NCI-H128 (cell line): ENCODE measurements around the gene PLAGL2.
A peak's percentile ranks its signal among the peaks of the same experiment; 100 is the strongest.
"Not testable (repeated sequence)": the region's sequence is repeated elsewhere in the genome, so short reads cannot be mapped to it uniquely, and the experiment has no call there.

Source experiments
- DNase-seq: peaks from one replicate; lab custom pipeline; 2025; ENCODE audit not compliant: unreplicated experiment; lab: John Stamatoyannopoulos, UW

The PLAGL2 gene

GRCh38 chr20:32186506-32186905 lies 21.0 kb downstream of the PLAGL2 start:
- DNase-seq: no peak

DNA sequence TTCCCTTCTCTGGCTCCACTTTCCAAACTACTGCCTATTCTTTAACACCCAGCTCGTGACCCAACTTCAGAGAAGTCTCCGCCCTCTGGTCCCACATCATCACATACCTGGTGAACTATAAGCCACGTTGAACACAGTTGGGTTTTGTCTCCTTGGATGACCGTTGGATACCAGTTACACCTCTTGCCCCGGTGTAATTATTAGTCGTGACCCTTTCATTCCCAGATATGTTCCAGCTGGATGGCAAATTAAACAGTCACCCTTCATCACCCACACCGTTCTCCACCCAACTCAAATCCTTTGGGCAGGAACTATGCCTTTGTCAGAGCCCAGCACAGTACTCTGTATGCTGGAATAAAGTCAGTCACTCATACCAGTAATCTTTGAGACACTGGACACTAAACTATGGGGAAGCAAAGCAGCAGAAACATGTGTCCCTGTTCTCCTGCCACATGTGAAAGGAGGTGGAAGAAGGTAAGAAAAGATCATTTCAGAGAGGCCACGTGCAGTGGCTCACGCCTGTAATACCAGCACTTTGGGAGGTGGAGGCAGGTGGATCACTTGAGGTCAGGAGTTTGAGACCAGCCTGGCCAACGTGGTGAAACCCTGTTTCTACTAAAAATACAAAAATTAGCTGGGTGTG lies 22.5 kb downstream of the PLAGL2 start:
- no peak for DNase-seq

DNA sequence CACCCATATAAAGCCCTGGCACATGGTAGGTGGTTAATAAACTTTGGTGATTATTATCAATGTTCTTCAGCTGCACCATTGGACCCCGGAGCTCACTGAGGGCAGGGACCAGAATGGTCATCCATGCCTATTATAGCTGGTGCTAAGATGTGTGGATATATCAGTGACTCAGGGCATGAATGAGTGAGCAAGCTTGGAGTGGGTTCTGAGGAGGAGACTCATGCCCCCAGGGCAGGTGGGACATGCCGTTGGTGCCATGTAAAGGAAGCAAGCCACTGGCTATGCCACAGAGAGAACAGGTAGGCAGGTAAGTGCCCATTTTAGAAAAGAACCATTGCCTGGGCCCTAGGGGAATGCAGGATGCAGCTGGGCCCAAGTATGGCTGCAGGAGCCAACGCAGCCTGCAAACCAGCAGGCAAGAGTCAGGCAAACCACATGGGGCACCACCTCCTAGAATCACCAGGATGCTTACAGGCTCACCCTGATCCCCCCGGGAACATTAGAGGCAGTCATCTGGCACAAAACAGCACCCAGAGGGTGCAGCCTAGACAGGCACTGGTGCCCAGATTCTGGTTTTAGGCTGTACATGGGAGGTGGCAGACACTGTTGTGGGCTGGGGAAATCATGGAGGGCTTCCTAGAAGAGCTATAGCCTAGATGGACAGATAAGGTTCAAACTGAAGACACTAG lies 23.5 kb downstream of the PLAGL2 start:
- DNase-seq: no peak

- no peak for DNase-seq
Observed at GRCh38 chr20:32181606-32182005, 25.9 kb downstream of the PLAGL2 start.

GRCh38 chr20:32179934-32180333 lies 27.6 kb downstream of the PLAGL2 start:
- DNase-seq: no peak

GRCh38 chr20:32179515-32179914 lies 28.0 kb downstream of the PLAGL2 start:
- DNase-seq: no peak

- DNase-seq: not testable (repeated sequence)
Observed at GRCh38 chr20:32177696-32178095, 29.8 kb downstream of the PLAGL2 start.

- peak; percentile 33 for DNase-seq
Observed at GRCh38 chr20:32168184-32168910, 39.2 kb downstream of the PLAGL2 start.

GRCh38 chr20:32167552-32167951 lies 40.0 kb downstream of the PLAGL2 start:
- DNase-seq: no peak

DNA sequence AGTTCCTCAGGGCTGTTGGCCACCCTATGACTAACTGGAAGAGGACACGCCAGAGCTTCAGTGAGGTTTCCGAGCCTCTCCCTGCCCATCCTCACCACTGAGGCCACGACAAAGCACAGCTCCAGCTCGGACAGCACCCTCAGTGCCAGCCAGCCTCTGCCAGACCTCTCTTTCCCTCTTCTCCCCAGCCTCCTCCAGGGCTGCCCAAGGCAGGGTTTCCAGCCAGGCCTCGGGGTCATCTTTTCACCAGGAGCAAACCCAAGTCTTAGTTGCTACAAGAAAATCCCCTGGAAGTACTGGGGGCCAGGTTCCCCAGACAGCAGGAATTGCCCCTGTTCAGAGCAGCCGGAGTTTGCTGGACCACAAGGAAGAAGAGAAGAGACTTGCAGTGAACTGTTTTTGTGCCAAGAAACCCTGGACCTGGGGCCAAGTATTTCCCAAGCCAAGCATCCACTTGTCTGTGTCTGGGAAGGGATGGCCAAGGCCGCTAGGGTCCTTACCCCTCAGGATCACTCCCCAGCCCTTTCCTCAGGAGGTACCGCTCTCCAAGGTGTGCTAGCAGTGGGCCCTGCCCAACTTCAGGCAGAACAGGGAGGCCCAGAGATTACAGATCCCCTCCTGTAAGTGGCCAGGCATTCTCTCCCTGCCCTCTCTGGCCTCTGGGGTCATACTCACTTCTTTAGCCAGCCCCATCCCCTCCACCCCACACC lies 41.6 kb downstream of the PLAGL2 start:
- DNase-seq: no peak

- DNase-seq: no peak
Observed at GRCh38 chr20:32164984-32165735, 42.4 kb downstream of the PLAGL2 start.

- no peak for DNase-seq
Observed at GRCh38 chr20:32163951-32164350, 43.6 kb downstream of the PLAGL2 start.

- no peak for DNase-seq
Observed at GRCh38 chr20:32162351-32162750, 45.2 kb downstream of the PLAGL2 start.

- DNase-seq: no peak
Observed at GRCh38 chr20:32160341-32160740, 47.2 kb downstream of the PLAGL2 start.

DNA sequence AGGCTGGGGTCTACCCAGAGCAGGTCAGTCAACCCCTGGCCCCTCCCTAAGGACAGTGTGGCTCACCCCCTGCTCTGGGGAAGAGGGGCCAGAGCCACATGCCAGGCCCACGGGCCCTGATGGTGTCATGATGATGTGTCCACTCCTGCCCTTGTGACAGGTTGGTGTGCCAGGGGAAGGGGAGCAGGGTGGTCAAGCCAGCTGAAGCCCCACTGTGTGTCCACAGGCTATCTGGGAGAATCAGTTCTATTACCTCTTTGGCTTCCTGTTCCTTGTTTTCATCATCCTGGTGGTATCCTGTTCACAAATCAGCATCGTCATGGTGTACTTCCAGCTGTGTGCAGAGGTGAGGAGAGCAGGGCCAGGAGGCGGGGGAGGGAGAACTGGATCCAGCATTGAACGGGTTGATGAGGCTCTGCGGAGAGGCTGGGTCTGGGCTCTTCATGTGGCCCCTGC lies 47.7 kb downstream of the PLAGL2 start:
- DNase-seq: no peak

GRCh38 chr20:32158943-32159660 lies 48.4 kb downstream of the PLAGL2 start:
- no peak for DNase-seq

GRCh38 chr20:32158351-32158750 lies 49.2 kb downstream of the PLAGL2 start:
- no peak for DNase-seq

- no peak for DNase-seq
Observed at GRCh38 chr20:32157611-32158010, 49.9 kb downstream of the PLAGL2 start.

DNA sequence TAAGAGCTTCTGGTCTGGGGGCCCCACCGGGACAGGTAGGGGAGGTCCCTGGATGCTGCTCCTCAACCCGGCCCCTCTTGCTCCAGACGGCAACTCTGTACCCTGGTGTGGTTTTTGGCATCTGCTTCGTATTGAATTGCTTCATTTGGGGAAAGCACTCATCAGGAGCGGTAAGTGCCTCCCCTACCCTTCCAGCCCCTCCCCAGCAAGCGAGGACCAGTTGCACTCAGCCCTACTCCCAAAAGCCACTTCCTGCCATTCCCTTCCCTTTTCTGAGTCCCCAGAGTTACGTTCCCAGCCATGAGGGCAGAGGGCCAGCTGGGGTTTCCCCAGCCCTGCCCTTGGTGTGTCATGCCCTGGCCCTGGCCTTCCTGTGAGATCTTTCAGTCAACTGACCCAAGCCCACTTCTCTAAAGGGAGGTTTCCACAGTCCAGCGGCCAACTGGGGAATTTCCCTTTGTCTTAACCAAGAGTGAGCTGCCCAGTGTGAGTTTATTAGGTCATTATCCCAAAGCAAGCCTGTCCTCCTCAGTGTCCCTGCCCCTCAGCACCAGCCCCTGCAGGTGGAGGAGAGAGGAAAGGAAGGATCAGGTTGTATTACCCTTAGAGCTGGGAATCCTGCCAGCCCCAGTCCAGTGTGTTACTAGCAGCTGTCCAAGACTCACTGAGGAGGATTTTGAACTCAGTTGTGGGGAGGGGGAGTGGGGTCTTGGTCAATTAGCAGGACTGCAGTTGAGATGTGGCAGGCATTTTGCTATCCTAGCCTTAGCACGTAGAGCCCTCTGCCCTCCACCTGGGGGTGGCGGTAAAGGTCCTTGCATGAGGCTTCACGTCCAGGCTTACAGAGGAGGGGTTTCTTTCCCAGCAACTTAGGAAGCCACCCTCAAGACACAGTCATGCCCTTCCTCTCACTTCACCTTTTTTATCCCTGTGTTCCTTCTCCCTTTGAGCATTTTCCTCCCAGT lies 52.2 kb downstream of the PLAGL2 start:
- DNase-seq: peak; percentile 77
